ENCODE measurements around the gene ASTN2. TPM values are rescaled to one million over a fixed set of nuclear protein-coding genes. Genes with fewer than 3 reads are reported as not detected.
A peak's percentile ranks its signal among the peaks of the same experiment; 100 is the strongest.

The ASTN2 gene
- total RNA-seq, 1 experiment from 2014 or later = 8.0 TPM

DNA sequence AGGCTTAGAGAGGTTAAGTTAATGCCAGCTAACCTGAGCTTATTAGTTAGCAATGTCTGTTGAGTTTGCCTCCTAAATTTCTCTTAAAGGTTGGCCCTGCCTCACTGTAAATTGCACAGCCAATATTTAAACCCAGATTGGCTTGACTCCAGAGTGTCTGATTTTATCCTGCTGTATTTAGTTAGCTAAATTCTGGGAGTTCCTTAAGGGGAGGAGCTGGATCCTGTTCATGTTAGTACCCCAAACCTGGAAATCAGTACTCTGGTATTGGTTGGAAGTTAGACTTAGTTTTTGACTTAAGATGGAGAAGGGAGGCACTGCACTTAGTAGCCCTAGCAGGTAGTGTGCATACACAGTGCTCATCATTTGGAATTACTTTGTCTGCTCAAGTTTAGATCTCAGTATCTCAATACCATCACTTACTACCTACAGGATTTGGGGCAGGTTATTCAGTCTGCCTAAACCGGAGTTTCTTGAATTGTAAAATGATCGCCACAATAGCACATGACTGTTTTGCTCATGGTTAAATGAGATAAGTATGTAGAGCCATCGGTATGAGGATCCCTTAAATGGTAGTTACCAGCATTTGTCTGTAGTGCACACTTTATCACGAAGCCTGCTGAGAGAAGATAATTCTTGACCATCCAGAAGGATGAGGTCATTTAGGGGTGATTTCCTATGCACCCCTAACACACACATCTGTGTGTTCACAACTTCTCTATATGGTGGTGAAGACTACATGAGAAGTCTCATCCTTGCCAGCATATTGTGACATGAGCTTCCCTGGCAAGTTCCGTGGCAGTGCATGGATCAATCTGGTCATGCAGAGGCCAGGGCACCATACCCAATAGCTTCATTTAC is 992.5 kb downstream of the ASTN2 start:
- no peaks in the 10 kb centered on the region for H3K36me3 ChIP-seq
- H3K4me3 ChIP-seq = no peak overlapping the region
- H3K27me3 ChIP-seq = no peaks in the 10 kb centered on the region
- no peaks in the 10 kb centered on the region for H3K9me3 ChIP-seq
- DNase-seq = no peak

DNA sequence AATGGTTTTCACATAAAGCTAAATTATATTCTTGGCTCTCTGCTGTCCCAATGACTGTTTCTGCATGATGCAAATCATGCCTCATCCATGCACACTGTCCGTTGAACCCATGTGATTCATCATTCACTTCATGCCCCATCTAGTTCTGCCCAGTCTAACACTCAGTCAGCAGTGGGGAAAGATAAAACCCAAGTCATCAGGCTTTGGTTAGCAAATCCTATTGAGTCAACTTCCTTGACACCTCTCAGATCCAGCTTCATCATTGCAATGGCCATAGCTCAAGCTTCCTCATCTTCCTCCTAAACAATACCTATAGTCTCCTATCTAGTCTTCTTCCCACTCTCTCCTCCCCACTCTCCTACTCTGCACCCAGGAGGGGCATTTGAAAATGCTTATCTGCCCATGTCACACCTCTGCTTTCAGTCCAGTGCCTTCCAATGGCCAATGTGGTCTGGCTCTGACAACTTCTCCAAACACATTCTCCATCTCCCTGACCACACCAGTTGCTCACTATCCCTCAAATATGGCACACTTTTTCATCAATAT is 993.8 kb downstream of the ASTN2 start:
- Histone ChIP-seq H3K4me3 (no peak overlapping the region), H3K9me3 (no peaks in the 10 kb centered on the region), H3K27me3 (no peaks in the 10 kb centered on the region), H3K36me3 (no peaks in the 10 kb centered on the region)
- DNase-seq = peak; percentile 5

- Histone ChIP-seq H3K36me3 (no peaks in the 10 kb centered on the region), H3K27me3 (no peaks in the 10 kb centered on the region), H3K9me3 (no peaks in the 10 kb centered on the region), H3K4me3 (no peak overlapping the region)
- no peak for DNase-seq
Observed at GRCh38 chr9:116419181-116419580, 995.7 kb downstream of the ASTN2 start.

GRCh38 chr9:116417464-116417863 is 997.4 kb downstream of the ASTN2 start:
- Histone ChIP-seq H3K27me3 (no peaks in the 10 kb centered on the region), H3K36me3 (no peaks in the 10 kb centered on the region), H3K9me3 (no peaks in the 10 kb centered on the region), H3K4me3 (no peak overlapping the region)
- no peak for DNase-seq

- H3K27me3 ChIP-seq = no peaks in the 10 kb centered on the region
- no peaks in the 10 kb centered on the region for H3K36me3 ChIP-seq
- DNase-seq = no peak
- no peaks in the 10 kb centered on the region for H3K9me3 ChIP-seq
- no peak overlapping the region for H3K4me3 ChIP-seq
Observed at GRCh38 chr9:116416421-116416820, 998.4 kb downstream of the ASTN2 start.

- H3K36me3 ChIP-seq = no peaks in the 10 kb centered on the region
- H3K9me3 ChIP-seq = no peaks in the 10 kb centered on the region
- no peak overlapping the region for H3K4me3 ChIP-seq
- no peak for DNase-seq
- H3K27me3 ChIP-seq = no peaks in the 10 kb centered on the region
Observed at GRCh38 chr9:116414374-116414773, 1000.5 kb downstream of the ASTN2 start.

DNA sequence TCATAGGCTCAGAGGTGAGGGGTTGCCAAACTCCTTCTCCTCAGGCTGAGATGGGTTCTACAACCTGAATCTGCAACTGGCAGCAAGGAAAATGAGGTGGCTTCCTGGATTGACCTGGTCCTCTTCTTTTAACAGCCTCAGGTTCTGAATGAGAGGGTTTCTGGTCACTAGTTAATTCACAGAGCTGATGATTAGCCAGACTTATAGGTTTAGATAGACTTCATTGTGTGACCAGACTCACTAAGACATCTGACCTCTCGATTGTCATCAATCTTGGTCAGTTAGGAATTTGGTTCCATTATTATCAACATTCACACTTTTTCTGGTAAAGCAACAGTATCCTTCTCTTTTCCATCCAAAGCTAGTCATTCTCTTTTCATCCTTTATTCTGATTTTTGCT is 1003.4 kb downstream of the ASTN2 start:
- Histone ChIP-seq H3K36me3 (no peaks in the 10 kb centered on the region), H3K9me3 (no peaks in the 10 kb centered on the region), H3K4me3 (no peak overlapping the region), H3K27me3 (no peaks in the 10 kb centered on the region)
- no peak for DNase-seq

DNA sequence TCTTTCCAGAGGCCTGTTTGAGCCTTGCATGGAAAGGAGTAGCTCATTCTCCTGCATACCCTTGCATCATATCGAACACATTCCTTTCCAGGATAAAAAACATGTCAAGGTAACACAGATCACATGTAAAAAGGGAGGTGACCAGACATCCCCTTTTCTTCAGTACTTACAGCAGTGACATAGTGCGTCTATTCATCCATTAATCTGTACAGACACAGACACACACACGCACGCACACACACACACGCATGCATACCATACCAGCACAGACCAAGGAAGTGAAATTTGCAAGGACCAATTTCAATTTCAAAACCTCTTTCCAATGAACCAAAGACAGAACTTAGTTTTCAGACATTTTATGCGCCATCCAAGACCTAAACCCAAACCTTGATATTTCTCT is 1005.2 kb downstream of the ASTN2 start:
- no peak overlapping the region for H3K4me3 ChIP-seq
- no peaks in the 10 kb centered on the region for H3K9me3 ChIP-seq
- no peaks in the 10 kb centered on the region; the same call in 1 of the 2 replicates for H3K27me3 ChIP-seq
- no peak for DNase-seq
- no peaks in the 10 kb centered on the region for H3K36me3 ChIP-seq

GRCh38 chr9:116409129-116409528 is 1005.7 kb downstream of the ASTN2 start:
- Histone ChIP-seq H3K4me3 (no peak overlapping the region), H3K36me3 (no peaks in the 10 kb centered on the region), H3K27me3 (no peaks in the 10 kb centered on the region; the same call in 1 of the 2 replicates), H3K9me3 (no peaks in the 10 kb centered on the region)
- no peak for DNase-seq

- no peak overlapping the region for H3K4me3 ChIP-seq
- H3K9me3 ChIP-seq = no peaks in the 10 kb centered on the region
- DNase-seq = no peak
- no peaks in the 10 kb centered on the region for H3K36me3 ChIP-seq
- H3K27me3 ChIP-seq = no peaks in the 10 kb centered on the region; the same call in 1 of the 2 replicates
Observed at GRCh38 chr9:116406469-116406868, 1008.4 kb downstream of the ASTN2 start.

DNA sequence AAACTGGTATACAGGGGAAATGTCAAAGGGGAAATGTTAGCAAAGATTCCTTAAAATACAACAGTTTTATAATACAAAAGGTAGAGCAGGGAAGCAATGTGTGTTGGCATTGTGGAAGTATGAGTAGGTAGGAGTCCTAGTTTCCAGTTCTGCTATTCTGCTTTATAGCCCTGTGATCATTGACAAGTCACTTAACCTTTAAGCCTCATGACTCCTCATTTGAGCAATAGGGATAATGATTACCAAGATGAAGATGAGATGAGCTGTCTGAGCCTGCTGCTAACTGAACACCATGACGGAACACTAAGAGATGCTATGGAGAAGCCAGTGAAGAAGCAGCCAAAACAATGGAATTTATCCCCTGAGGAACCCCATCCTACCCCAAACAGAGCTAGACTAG is 1009.5 kb downstream of the ASTN2 start:
- no peak for DNase-seq
- Histone ChIP-seq H3K4me3 (no peak overlapping the region), H3K27me3 (no peaks in the 10 kb centered on the region; the same call in 1 of the 2 replicates), H3K9me3 (no peaks in the 10 kb centered on the region), H3K36me3 (no peaks in the 10 kb centered on the region)

- DNase-seq = no peak
- no peaks in the 10 kb centered on the region; the same call in 1 of the 2 replicates for H3K27me3 ChIP-seq
- H3K36me3 ChIP-seq = no peaks in the 10 kb centered on the region
- H3K9me3 ChIP-seq = no peaks in the 10 kb centered on the region
- no peak overlapping the region for H3K4me3 ChIP-seq
Observed at GRCh38 chr9:116404228-116404627, 1010.6 kb downstream of the ASTN2 start.

DNA sequence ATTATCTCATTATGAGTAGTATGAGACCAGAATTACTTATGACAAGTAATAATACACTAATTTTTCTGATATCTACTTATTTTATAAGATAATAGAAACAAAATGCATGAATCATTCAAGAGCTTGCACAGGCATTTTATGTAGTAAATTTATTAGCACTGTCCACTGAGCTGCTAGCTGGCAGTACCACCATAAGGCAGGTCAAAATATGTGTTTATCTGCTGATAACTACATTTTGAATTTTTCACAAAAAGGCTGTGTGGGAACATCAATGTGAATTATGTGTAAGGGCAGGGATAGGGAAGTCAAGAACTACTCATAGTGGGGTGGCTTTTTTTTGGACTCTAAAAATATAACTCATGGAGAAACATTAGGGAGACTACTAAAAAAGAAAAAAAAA is 1011.7 kb downstream of the ASTN2 start:
- Histone ChIP-seq H3K9me3 (no peaks in the 10 kb centered on the region), H3K36me3 (no peaks in the 10 kb centered on the region), H3K4me3 (no peak overlapping the region), H3K27me3 (no peaks in the 10 kb centered on the region; the same call in 1 of the 2 replicates)
- no peak for DNase-seq

- Histone ChIP-seq H3K4me3 (no peak overlapping the region), H3K27me3 (no peaks in the 10 kb centered on the region), H3K9me3 (no peaks in the 10 kb centered on the region), H3K36me3 (no peaks in the 10 kb centered on the region)
- no peak for DNase-seq
Observed at GRCh38 chr9:116395699-116396037, 1019.2 kb downstream of the ASTN2 start.

DNA sequence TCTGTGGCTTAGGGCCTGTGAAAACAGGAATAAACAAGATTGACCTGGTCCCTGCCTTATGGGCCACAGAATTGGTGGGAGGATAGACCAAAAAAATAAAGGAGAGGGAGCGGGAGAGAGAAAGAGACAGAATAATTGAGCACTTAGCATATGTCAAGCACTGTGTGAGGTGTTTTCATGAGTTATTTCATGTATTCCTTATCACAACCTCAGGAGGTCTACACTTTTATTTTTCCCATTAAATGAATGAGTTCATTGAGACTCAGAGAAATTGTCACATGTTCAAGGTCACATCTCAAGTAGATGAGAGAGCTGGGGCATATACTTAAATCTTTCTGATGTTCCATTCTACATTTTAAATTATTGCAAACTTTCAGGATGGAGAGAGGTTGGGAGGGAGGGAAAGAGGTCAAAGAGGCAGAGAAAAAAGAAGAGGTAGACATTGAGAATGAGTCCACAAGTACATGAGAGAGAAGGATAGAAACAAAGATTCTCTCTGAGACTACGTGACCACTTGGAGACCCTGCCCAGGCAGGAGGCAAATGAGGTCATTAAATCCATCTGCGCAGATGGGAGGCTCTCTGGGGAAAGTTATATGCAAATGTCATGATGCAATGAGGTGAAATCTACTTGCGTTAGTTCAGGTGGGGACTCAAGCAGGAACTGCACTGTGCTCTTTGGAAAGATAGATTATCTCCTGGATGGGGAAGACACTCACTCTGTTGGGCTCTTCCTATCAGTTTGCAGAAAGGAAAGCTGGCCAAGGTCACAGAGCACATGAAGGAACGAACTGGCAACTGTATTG is 1019.8 kb downstream of the ASTN2 start:
- H3K27me3 ChIP-seq = no peaks in the 10 kb centered on the region
- H3K9me3 ChIP-seq = no peaks in the 10 kb centered on the region
- no peaks in the 10 kb centered on the region for H3K36me3 ChIP-seq
- DNase-seq = no peak
- no peak overlapping the region for H3K4me3 ChIP-seq

- H3K9me3 ChIP-seq = no peaks in the 10 kb centered on the region
- no peak for DNase-seq
- H3K36me3 ChIP-seq = no peaks in the 10 kb centered on the region
- H3K27me3 ChIP-seq = no peaks in the 10 kb centered on the region
- no peak overlapping the region for H3K4me3 ChIP-seq
Observed at GRCh38 chr9:116394070-116394469, 1020.8 kb downstream of the ASTN2 start.

DNA sequence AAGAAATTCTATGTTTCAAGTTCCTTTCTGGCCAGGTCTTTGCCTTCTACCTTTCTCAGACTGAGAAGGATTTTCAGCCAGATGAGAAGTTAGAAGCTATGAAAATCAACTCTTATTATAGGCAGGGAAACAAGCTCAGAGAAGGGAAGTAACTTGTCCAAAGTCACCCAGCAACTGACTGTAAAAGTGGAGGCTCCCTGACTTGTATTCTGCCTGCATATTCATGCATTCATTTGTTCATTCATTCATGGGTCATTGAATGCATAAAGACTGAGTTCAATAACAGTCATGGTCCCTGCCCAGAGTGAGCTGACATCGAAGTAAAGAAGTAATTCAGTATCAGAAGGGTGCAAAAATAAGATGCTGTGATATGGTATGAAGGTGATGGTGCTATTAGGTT is 1021.7 kb downstream of the ASTN2 start:
- H3K9me3 ChIP-seq = no peaks in the 10 kb centered on the region
- H3K27me3 ChIP-seq = no peaks in the 10 kb centered on the region
- DNase-seq = no peak
- no peaks in the 10 kb centered on the region for H3K36me3 ChIP-seq
- no peak overlapping the region for H3K4me3 ChIP-seq
